ENCODE results near the gene NCAN. TPM values are rescaled to one million over a fixed set of nuclear protein-coding genes. Genes with fewer than 3 reads are reported as not detected.

The NCAN gene
- polyA plus RNA-seq, 1 donor = 0.39 TPM

GRCh38 chr19:19224852-19225494, 13.2 kb downstream of the NCAN start:
- Histone ChIP-seq H3K27me3 (ENCODE audit: control insufficient read depth, insufficient read depth, low read length) (peaks cover 33% of the 10 kb centered on the region), H3K36me3 (ENCODE audit: control insufficient read depth, insufficient read depth, low read length) (no peaks in the 10 kb centered on the region), H3K27ac (ENCODE audit: low read length) (no peak overlapping the region), H3K4me1 (ENCODE audit: control insufficient read depth, insufficient read depth, low read length) (peaks cover 4% of the 10 kb centered on the region), H3K9me3 (ENCODE audit: control insufficient read depth, low read depth, low read length) (no peaks in the 10 kb centered on the region), H3K4me3 (ENCODE audit: low read length) (no peak overlapping the region)
- WGBS (ENCODE audit: insufficient coverage, low lambda C conversion rate) = no CpG with 5 or more reads among the region's 59 CpGs
- DNase-seq = peak; percentile 64 to 70

GRCh38 chr19:19226204-19226603, 14.4 kb downstream of the NCAN start:
- H3K4me1 ChIP-seq (ENCODE audit: control insufficient read depth, insufficient read depth, low read length) = peaks cover 4% of the 10 kb centered on the region
- peaks cover 33% of the 10 kb centered on the region for H3K27me3 ChIP-seq (ENCODE audit: control insufficient read depth, insufficient read depth, low read length)
- no CpG with 5 or more reads among the region's 5 CpGs for WGBS (ENCODE audit: insufficient coverage, low lambda C conversion rate)
- H3K27ac ChIP-seq (ENCODE audit: low read length) = no peak overlapping the region
- no peak for DNase-seq
- no peak overlapping the region for H3K4me3 ChIP-seq (ENCODE audit: low read length)
- H3K9me3 ChIP-seq (ENCODE audit: control insufficient read depth, low read depth, low read length) = no peaks in the 10 kb centered on the region
- no peaks in the 10 kb centered on the region for H3K36me3 ChIP-seq (ENCODE audit: control insufficient read depth, insufficient read depth, low read length)

GRCh38 chr19:19226663-19227062, 14.9 kb downstream of the NCAN start:
- Histone ChIP-seq H3K4me3 (ENCODE audit: low read length) (no peak overlapping the region), H3K9me3 (ENCODE audit: control insufficient read depth, low read depth, low read length) (no peaks in the 10 kb centered on the region), H3K36me3 (ENCODE audit: control insufficient read depth, insufficient read depth, low read length) (no peaks in the 10 kb centered on the region), H3K27me3 (ENCODE audit: control insufficient read depth, insufficient read depth, low read length) (peaks cover 33% of the 10 kb centered on the region), H3K4me1 (ENCODE audit: control insufficient read depth, insufficient read depth, low read length) (peaks cover 4% of the 10 kb centered on the region), H3K27ac (ENCODE audit: low read length) (no peak overlapping the region)
- DNase-seq = no peak
- WGBS (ENCODE audit: insufficient coverage, low lambda C conversion rate) = no CpG with 5 or more reads among the region's 10 CpGs

- Histone ChIP-seq H3K27me3 (ENCODE audit: control insufficient read depth, insufficient read depth, low read length) (peaks cover 33% of the 10 kb centered on the region), H3K36me3 (ENCODE audit: control insufficient read depth, insufficient read depth, low read length) (no peaks in the 10 kb centered on the region), H3K4me1 (ENCODE audit: control insufficient read depth, insufficient read depth, low read length) (peaks cover 4% of the 10 kb centered on the region), H3K9me3 (ENCODE audit: control insufficient read depth, low read depth, low read length) (no peaks in the 10 kb centered on the region), H3K4me3 (ENCODE audit: low read length) (no peak overlapping the region), H3K27ac (ENCODE audit: low read length) (no peak overlapping the region)
- WGBS (ENCODE audit: insufficient coverage, low lambda C conversion rate) = no CpG with 5 or more reads among the region's 4 CpGs
- DNase-seq = no peak
These were observed 15.5 kb downstream of the NCAN start for GRCh38 chr19:19227217-19227616.

GRCh38 chr19:19229701-19230100, 17.9 kb downstream of the NCAN start:
- Histone ChIP-seq H3K4me3 (ENCODE audit: low read length) (no peak overlapping the region), H3K27ac (ENCODE audit: low read length) (no peak overlapping the region), H3K27me3 (ENCODE audit: control insufficient read depth, insufficient read depth, low read length) (peaks cover 21% of the 10 kb centered on the region), H3K36me3 (ENCODE audit: control insufficient read depth, insufficient read depth, low read length) (no peaks in the 10 kb centered on the region), H3K4me1 (ENCODE audit: control insufficient read depth, insufficient read depth, low read length) (peaks cover under 1% of the 10 kb centered on the region), H3K9me3 (ENCODE audit: control insufficient read depth, low read depth, low read length) (peaks cover under 1% of the 10 kb centered on the region)
- no CpG with 5 or more reads among the region's 3 CpGs for WGBS (ENCODE audit: insufficient coverage, low lambda C conversion rate)
- DNase-seq = no peak

GRCh38 chr19:19230999-19231398, 19.2 kb downstream of the NCAN start:
- no CpG with 5 or more reads among the region's 9 CpGs for WGBS (ENCODE audit: insufficient coverage, low lambda C conversion rate)
- Histone ChIP-seq H3K4me1 (ENCODE audit: control insufficient read depth, insufficient read depth, low read length) (no peaks in the 10 kb centered on the region), H3K27ac (ENCODE audit: low read length) (no peak overlapping the region), H3K27me3 (ENCODE audit: control insufficient read depth, insufficient read depth, low read length) (peaks cover 14% of the 10 kb centered on the region), H3K9me3 (ENCODE audit: control insufficient read depth, low read depth, low read length) (peaks cover 7% of the 10 kb centered on the region), H3K4me3 (ENCODE audit: low read length) (no peak overlapping the region), H3K36me3 (ENCODE audit: control insufficient read depth, insufficient read depth, low read length) (no peaks in the 10 kb centered on the region)
- no peak for DNase-seq

- WGBS (ENCODE audit: insufficient coverage, low lambda C conversion rate) = 86% methylated on average over 2 of the region's 19 CpGs
- Histone ChIP-seq H3K36me3 (ENCODE audit: control insufficient read depth, insufficient read depth, low read length) (no peaks in the 10 kb centered on the region), H3K4me1 (ENCODE audit: control insufficient read depth, insufficient read depth, low read length) (no peaks in the 10 kb centered on the region), H3K4me3 (ENCODE audit: low read length) (no peak overlapping the region), H3K27me3 (ENCODE audit: control insufficient read depth, insufficient read depth, low read length) (peaks cover 7% of the 10 kb centered on the region), H3K9me3 (ENCODE audit: control insufficient read depth, low read depth, low read length) (peaks cover 7% of the 10 kb centered on the region), H3K27ac (ENCODE audit: low read length) (no peak overlapping the region)
- no peak for DNase-seq
These were observed 20.5 kb downstream of the NCAN start for GRCh38 chr19:19232261-19232721.

- no peak for DNase-seq
- H3K4me3 ChIP-seq (ENCODE audit: low read length) = no peak overlapping the region
- H3K9me3 ChIP-seq (ENCODE audit: control insufficient read depth, low read depth, low read length) = peaks cover 7% of the 10 kb centered on the region
- no peak overlapping the region for H3K27ac ChIP-seq (ENCODE audit: low read length)
- WGBS (ENCODE audit: insufficient coverage, low lambda C conversion rate) = no CpG with 5 or more reads among the region's 2 CpGs
- no peaks in the 10 kb centered on the region for H3K4me1 ChIP-seq (ENCODE audit: control insufficient read depth, insufficient read depth, low read length)
- H3K36me3 ChIP-seq (ENCODE audit: control insufficient read depth, insufficient read depth, low read length) = no peaks in the 10 kb centered on the region
- no peaks in the 10 kb centered on the region for H3K27me3 ChIP-seq (ENCODE audit: control insufficient read depth, insufficient read depth, low read length)
These were observed 22.6 kb downstream of the NCAN start for GRCh38 chr19:19234220-19234816.

- H3K9me3 ChIP-seq (ENCODE audit: control insufficient read depth, low read depth, low read length) = peaks cover 7% of the 10 kb centered on the region
- H3K4me1 ChIP-seq (ENCODE audit: control insufficient read depth, insufficient read depth, low read length) = no peaks in the 10 kb centered on the region
These were observed 24.4 kb downstream of the NCAN start for GRCh38 chr19:19236173-19236572.

GRCh38 chr19:19238126-19238894, 26.6 kb downstream of the NCAN start:
- Histone ChIP-seq H3K27me3 (ENCODE audit: control insufficient read depth, insufficient read depth, low read length) (no peaks in the 10 kb centered on the region), H3K36me3 (ENCODE audit: control insufficient read depth, insufficient read depth, low read length) (no peaks in the 10 kb centered on the region)
- WGBS (ENCODE audit: insufficient coverage, low lambda C conversion rate) = 72% methylated on average over 2 of the region's 18 CpGs

More at GRCh38 chr19:19236173-19236572, 24.4 kb downstream of the NCAN start:
- DNase-seq = no peak
- no peaks in the 10 kb centered on the region for H3K27me3 ChIP-seq (ENCODE audit: control insufficient read depth, insufficient read depth, low read length)
- H3K36me3 ChIP-seq (ENCODE audit: control insufficient read depth, insufficient read depth, low read length) = no peaks in the 10 kb centered on the region
- H3K4me3 ChIP-seq (ENCODE audit: low read length) = no peak overlapping the region
- H3K27ac ChIP-seq (ENCODE audit: low read length) = no peak overlapping the region

More at GRCh38 chr19:19238126-19238894, 26.6 kb downstream of the NCAN start:
- no peak overlapping the region for H3K27ac ChIP-seq (ENCODE audit: low read length)
- no peak for DNase-seq
- H3K4me1 ChIP-seq (ENCODE audit: control insufficient read depth, insufficient read depth, low read length) = no peaks in the 10 kb centered on the region
- H3K4me3 ChIP-seq (ENCODE audit: low read length) = no peak overlapping the region
- peaks cover 7% of the 10 kb centered on the region for H3K9me3 ChIP-seq (ENCODE audit: control insufficient read depth, low read depth, low read length)
